ENCODE results near the gene KLHDC3. TPM values are rescaled to one million over a fixed set of nuclear protein-coding genes. Genes with fewer than 3 reads are reported as not detected.

The KLHDC3 gene
- total and polyA plus RNA-seq, 10 of the 15 experiments (the other 5 are each of a cell fraction or from before 2014, with no cell fraction given) = 2.4 to 102 (median 55.4) TPM

DNA sequence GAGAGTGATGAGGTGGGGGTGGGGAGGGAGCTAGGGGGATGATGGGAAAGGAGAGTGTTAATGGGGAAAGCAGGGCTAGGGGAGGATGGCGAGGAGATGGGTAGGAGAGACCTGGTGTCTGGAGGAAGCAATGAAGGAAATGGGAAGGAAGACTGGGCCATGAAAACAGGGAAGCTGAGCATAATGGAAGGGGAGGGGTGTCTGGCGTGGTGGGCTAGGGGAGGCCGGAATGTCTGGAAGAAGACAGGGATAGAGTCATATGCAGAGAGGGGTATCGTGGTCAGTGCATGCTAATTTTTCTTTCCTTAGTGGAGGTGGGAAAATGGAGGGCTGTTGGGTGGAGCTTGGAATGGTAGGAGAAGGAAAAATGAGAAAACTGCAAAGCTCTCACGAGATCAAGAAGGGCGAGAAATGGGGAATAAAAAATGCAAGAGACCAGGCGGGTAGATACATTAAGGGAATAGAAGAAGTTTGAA, 423 bp downstream of the KLHDC3 start:
- ATAC-seq (no peak), FAIRE-seq (no peak), DNase-seq (ENCODE audit: low read depth, low spot score) (no peak)
- ChIA-PET POLR2A (interaction anchor here (0.6 to 3.3 kb wide), 17 partner anchors 8 to 450 kb away, joined by 3 to 22 read pairs (median 7); partner anchors contain the start of genes CNPY3, CUL7, KLC4 and MRPL2), SMC1A (ENCODE audit: uncharacterized antibody, unreplicated experiment) (interaction anchor here (0.6 to 2.8 kb wide), 12 partner anchors 10 to 563 kb away, joined by 3 to 13 read pairs (median 4); partner anchors contain the start of genes CNPY3, CUL7, KLC4 and MRPL2), RAD21 (ENCODE audit: unreplicated experiment) (interaction anchor here (0.5 to 1.9 kb wide), 15 partner anchors 10 to 451 kb away, joined by 3 to 9 read pairs (median 4); partner anchors contain the start of genes CNPY3, CUL7, KLC4 and MRPL2), CTCF (interaction anchor here (0.7 to 2.5 kb wide), 7 partner anchors 9 to 129 kb away, joined by 3 to 10 read pairs (median 4); partner anchors contain the start of gene PEX6)
- Histone ChIP-seq H3K79me2 (ENCODE audit: control insufficient read depth, insufficient read depth, low read length) (peaks cover 23% of the 10 kb centered on the region), H3K9me3 (replicated peaks; ENCODE audit: control insufficient read depth, insufficient read depth, low read length) (no peaks in the 10 kb centered on the region), H3K4me2 (ENCODE audit: control insufficient read depth, insufficient read depth) (peak overlapping the region; percentile 80), H3K27ac (ENCODE audit: control insufficient read depth, insufficient read depth) (peak overlapping the region; percentile 20; the same call in 1 of the 2 replicates), H3K4me1 (ENCODE audit: control insufficient read depth, insufficient read depth, low read length) (peaks cover 7% of the 10 kb centered on the region), H3K36me3 (ENCODE audit: control insufficient read depth in 2 of 2, insufficient read depth in 2 of 2, low read length in 1 of 2) (peaks cover 10 to 15% of the 10 kb centered on the region in 2 experiments; a peak in 3 of 4 replicates), H4K20me1 (ENCODE audit: control insufficient read depth, insufficient read depth) (no peaks in the 10 kb centered on the region), H2AFZ (ENCODE audit: control insufficient read depth, low read depth, low read length) (peak overlapping the region; percentile 28; the same call in 1 of the 2 replicates), H3K27me3 (replicated peaks in 1 of 2; ENCODE audit: control insufficient read depth in 2 of 2, insufficient read depth in 2 of 2, low read length in 1 of 2) (no peaks in the 10 kb centered on the region), H3K9ac (ENCODE audit: control insufficient read depth, insufficient read depth, low read length) (peak overlapping the region; percentile 63), H3K4me3 (peak overlapping the region; percentile 83)
- BruUV-seq (replicated peaks) = TSS peak; percentile 78
- intact Hi-C loops (cut with micrococcal nuclease; ENCODE audit: unreplicated experiment) = loop anchor here (1.0 kb wide), 1 partner anchor 157 kb away; the partner anchor contains the start of gene SRF
- in situ Hi-C loops (cut with MboI) = no loop called here
- 5% methylated on average over 7 of the region's 7 CpGs for WGBS (ENCODE audit: insufficient coverage, insufficient replicate concordance, low lambda C conversion rate, missing lambda C conversion rate)
- TF ChIP-seq SMARCA5 (IDR thresholded peaks at IDR 0.05) (no peak), NR2C1 (IDR thresholded peaks at IDR 0.05) (no peak), IKZF2 (IDR thresholded peaks at IDR 0.05) (peak in 1 of 2 experiments; percentile 55; a peak in 1 of 4 replicates), STAT1 (conservative IDR thresholded peaks at IDR 0.05) (no peak)

All from GM12878 (cell line).